Stimulated activated naive CD8-positive, alpha-beta T cell treated with anti-CD3 and anti-CD28 coated beads, Interleukin-15, Interleukin-2, amounts not matched to agents 100 ng/mL and 50 ng/mL, for 24 hours (primary cell): ENCODE data around the gene DNAH17.

Experiments
- H3K27ac Mint-ChIP-seq: one replicate; pipeline ENCODE4 v1.8.0; 2021; ENCODE audit warnings: mild to moderate bottlenecking, mixed read lengths
- H3K27me3 Mint-ChIP-seq: one replicate; pipeline ENCODE4 v1.8.0; 2021; ENCODE audit warnings: mixed read lengths
- H3K36me3 Mint-ChIP-seq: one replicate; pipeline ENCODE4 v1.8.0; 2021; ENCODE audit warnings: low read depth, mixed read lengths
- H3K4me1 Mint-ChIP-seq: one replicate; pipeline ENCODE4 v1.8.0; 2021; ENCODE audit warnings: low read depth, mixed read lengths
- H3K4me3 Mint-ChIP-seq: one replicate; pipeline ENCODE4 v1.8.0; 2021; ENCODE audit warnings: mild to moderate bottlenecking, mixed read lengths
- H3K9me3 Mint-ChIP-seq: one replicate; pipeline ENCODE4 v1.8.0; 2021; ENCODE audit warnings: mixed read lengths

The DNAH17 gene

DNA sequence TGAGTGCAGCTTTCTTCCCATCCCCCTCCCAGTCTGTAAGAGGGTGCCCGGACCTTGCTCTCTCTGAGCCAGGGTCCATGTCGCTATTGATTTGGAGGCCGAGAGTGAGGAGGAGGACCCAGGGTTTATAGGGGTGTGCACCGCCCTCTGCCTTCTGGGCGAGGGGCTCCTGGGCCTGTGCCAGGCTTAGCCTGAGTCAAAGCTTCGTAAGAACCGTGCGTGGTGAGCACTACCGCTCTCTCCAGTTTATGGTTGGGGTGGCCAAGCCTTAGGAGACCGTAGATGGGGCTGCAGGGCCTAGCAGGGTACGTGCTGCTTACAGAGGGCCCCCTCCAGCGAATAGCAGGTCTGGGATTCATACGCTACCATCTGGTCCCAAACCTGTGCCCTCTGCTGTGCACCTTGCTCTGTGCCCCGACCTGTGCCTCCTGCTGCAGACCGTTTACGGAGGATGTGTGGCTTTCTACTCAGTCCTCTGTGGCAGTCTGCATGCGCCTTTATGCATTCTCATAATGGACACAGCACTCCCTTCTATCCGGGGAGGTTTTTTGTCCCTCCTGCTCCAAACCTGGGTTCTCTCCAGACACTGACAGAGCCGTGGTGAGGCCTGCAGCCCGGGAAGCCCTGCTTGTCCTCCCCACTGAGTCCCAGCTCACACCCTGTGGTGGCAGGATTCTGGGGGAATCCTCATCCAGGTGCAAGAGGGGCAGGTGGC lies 144.0 kb downstream of the DNAH17 start:
- no peaks in the 10 kb centered on the region for H3K9me3 Mint-ChIP-seq
- no peak overlapping the region for H3K4me3 Mint-ChIP-seq
- no peaks in the 10 kb centered on the region for H3K4me1 Mint-ChIP-seq

GRCh38 chr17:78432226-78433012 lies 144.8 kb downstream of the DNAH17 start:
- Mint-ChIP-seq H3K4me1 (no peaks in the 10 kb centered on the region), H3K4me3 (no peak overlapping the region), H3K36me3 (peaks cover 4% of the 10 kb centered on the region), H3K9me3 (no peaks in the 10 kb centered on the region), H3K27me3 (no peaks in the 10 kb centered on the region), H3K27ac (no peak overlapping the region)

More for the DNA sequence above, 144.0 kb downstream of the DNAH17 start:
- Mint-ChIP-seq H3K36me3 (peaks cover 4% of the 10 kb centered on the region), H3K27ac (no peak overlapping the region), H3K27me3 (no peaks in the 10 kb centered on the region)

- Mint-ChIP-seq H3K4me3 (no peak overlapping the region), H3K4me1 (no peaks in the 10 kb centered on the region), H3K9me3 (no peaks in the 10 kb centered on the region), H3K27me3 (no peaks in the 10 kb centered on the region), H3K36me3 (peaks cover 11% of the 10 kb centered on the region), H3K27ac (no peak overlapping the region)
Observed at GRCh38 chr17:78431692-78431958, 145.6 kb downstream of the DNAH17 start.

GRCh38 chr17:78430892-78431691 lies 146.1 kb downstream of the DNAH17 start:
- H3K36me3 Mint-ChIP-seq = peaks cover 11% of the 10 kb centered on the region
- H3K9me3 Mint-ChIP-seq = no peaks in the 10 kb centered on the region
- no peak overlapping the region for H3K4me3 Mint-ChIP-seq
- no peaks in the 10 kb centered on the region for H3K4me1 Mint-ChIP-seq
- H3K27me3 Mint-ChIP-seq = no peaks in the 10 kb centered on the region
- no peak overlapping the region for H3K27ac Mint-ChIP-seq

DNA sequence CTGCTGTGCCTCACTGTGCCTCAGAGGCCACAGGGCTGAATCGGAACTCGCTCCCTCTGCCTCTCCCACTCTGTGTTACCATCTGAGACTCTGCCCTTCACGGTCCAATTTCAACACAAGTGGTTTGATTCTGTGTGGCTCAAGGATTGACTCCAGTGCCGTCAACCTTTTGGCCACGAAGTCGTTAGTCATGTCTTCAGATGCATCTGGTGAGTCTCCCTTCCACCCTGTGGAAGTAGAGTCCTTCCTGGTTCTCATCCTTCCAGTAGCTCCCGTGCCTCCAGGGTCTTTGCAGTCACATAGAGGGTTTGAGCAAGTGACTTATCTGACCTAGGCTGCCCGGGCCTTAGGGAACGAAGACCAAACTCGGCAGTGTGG lies 147.6 kb downstream of the DNAH17 start:
- H3K36me3 Mint-ChIP-seq = peaks cover 11% of the 10 kb centered on the region
- H3K27ac Mint-ChIP-seq = no peak overlapping the region
- no peaks in the 10 kb centered on the region for H3K9me3 Mint-ChIP-seq
- H3K27me3 Mint-ChIP-seq = no peaks in the 10 kb centered on the region
- no peak overlapping the region for H3K4me3 Mint-ChIP-seq
- no peaks in the 10 kb centered on the region for H3K4me1 Mint-ChIP-seq

- no peaks in the 10 kb centered on the region for H3K4me1 Mint-ChIP-seq
- H3K4me3 Mint-ChIP-seq = no peak overlapping the region
- no peak overlapping the region for H3K27ac Mint-ChIP-seq
- H3K9me3 Mint-ChIP-seq = no peaks in the 10 kb centered on the region
- no peaks in the 10 kb centered on the region for H3K27me3 Mint-ChIP-seq
- peaks cover 16% of the 10 kb centered on the region for H3K36me3 Mint-ChIP-seq
Observed at GRCh38 chr17:78428836-78429617, 148.2 kb downstream of the DNAH17 start.

DNA sequence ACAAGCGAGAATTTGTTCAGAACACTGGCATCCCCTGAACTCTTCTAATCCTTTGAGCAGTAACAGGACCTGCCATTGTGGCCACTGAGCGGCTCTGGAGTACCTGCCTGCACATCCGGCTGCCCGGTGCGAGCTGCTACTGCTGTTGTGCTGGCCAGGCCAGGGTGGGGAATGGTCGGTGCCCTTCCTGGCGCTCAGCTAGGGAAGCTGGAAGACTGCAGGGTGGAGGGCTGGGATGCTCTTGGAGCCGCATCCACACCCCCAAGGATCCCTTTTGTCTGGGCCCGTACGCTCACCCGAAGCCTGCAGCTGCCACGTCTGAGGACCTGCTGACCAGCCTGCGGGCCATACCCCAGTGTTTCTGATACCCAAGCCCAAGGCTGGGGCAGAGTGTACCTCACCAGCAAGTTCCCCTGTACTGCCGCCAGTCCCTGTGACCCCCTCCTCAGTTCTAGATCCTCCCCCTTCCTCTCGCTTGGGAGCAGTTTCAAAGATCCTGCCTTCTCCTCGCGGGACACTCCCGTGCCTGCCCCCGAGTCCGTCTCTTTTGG lies 149.1 kb downstream of the DNAH17 start:
- H3K27me3 Mint-ChIP-seq = no peaks in the 10 kb centered on the region
- H3K4me3 Mint-ChIP-seq = no peak overlapping the region
- no peaks in the 10 kb centered on the region for H3K9me3 Mint-ChIP-seq
- peaks cover 17% of the 10 kb centered on the region for H3K36me3 Mint-ChIP-seq
- H3K4me1 Mint-ChIP-seq = no peaks in the 10 kb centered on the region
- no peak overlapping the region for H3K27ac Mint-ChIP-seq

- no peak overlapping the region for H3K27ac Mint-ChIP-seq
- H3K27me3 Mint-ChIP-seq = no peaks in the 10 kb centered on the region
- H3K4me1 Mint-ChIP-seq = peaks cover 4% of the 10 kb centered on the region
- H3K9me3 Mint-ChIP-seq = no peaks in the 10 kb centered on the region
- H3K36me3 Mint-ChIP-seq = peaks cover 24% of the 10 kb centered on the region
- no peak overlapping the region for H3K4me3 Mint-ChIP-seq
Observed at GRCh38 chr17:78427140-78427539, 150.1 kb downstream of the DNAH17 start.

DNA sequence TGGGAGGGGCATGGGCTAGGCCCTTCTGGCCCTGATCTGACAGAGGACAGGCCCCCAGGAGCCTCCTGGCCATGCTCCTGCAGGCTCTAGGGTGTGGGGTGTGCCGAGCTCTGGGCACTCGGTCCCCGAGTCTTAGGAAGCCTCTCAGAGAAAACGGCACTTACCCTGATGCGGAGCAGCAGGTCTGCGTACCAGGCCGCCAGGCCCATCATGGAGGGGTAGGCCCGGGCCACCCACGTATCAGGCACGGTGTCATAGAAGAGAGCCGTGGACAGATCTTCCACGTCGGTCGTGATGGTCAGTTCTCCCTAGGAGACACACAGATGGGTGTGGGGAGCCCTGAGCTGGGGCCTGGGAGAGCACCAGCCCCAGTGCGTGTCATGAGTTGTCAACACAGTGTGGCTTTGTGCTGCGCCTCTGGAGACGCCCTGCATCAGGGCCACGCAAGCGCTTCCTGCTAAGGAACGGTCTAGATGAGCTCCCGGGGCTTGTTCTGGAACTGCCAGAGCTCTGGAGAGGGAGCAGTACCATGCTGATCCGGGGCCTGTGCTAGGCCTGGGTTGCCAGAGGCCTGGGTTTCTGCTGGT lies 150.8 kb downstream of the DNAH17 start:
- Mint-ChIP-seq H3K27ac (no peak overlapping the region), H3K4me1 (peaks cover 11% of the 10 kb centered on the region), H3K27me3 (no peaks in the 10 kb centered on the region), H3K36me3 (peaks cover 31% of the 10 kb centered on the region), H3K4me3 (no peak overlapping the region), H3K9me3 (no peaks in the 10 kb centered on the region)

GRCh38 chr17:78425429-78425828 lies 151.8 kb downstream of the DNAH17 start:
- Mint-ChIP-seq H3K4me1 (peaks cover 16% of the 10 kb centered on the region), H3K36me3 (peaks cover 39% of the 10 kb centered on the region), H3K27ac (no peak overlapping the region), H3K4me3 (no peak overlapping the region), H3K9me3 (no peaks in the 10 kb centered on the region), H3K27me3 (no peaks in the 10 kb centered on the region)

- no peak overlapping the region for H3K27ac Mint-ChIP-seq
- no peak overlapping the region for H3K4me3 Mint-ChIP-seq
- H3K9me3 Mint-ChIP-seq = no peaks in the 10 kb centered on the region
- H3K27me3 Mint-ChIP-seq = no peaks in the 10 kb centered on the region
- peaks cover 16% of the 10 kb centered on the region for H3K4me1 Mint-ChIP-seq
- peaks cover 38% of the 10 kb centered on the region for H3K36me3 Mint-ChIP-seq
Observed at GRCh38 chr17:78423961-78424675, 153.1 kb downstream of the DNAH17 start.

GRCh38 chr17:78422872-78423588 lies 154.2 kb downstream of the DNAH17 start:
- Mint-ChIP-seq H3K36me3 (peaks cover 42% of the 10 kb centered on the region), H3K27me3 (no peaks in the 10 kb centered on the region), H3K4me1 (peaks cover 16% of the 10 kb centered on the region), H3K27ac (peak overlapping the region; percentile 55), H3K4me3 (no peak overlapping the region), H3K9me3 (no peaks in the 10 kb centered on the region)

GRCh38 chr17:78422267-78422605 lies 155.0 kb downstream of the DNAH17 start:
- Mint-ChIP-seq H3K27ac (peak overlapping the region; percentile 52), H3K9me3 (no peaks in the 10 kb centered on the region), H3K36me3 (peaks cover 45% of the 10 kb centered on the region), H3K4me1 (peaks cover 17% of the 10 kb centered on the region), H3K4me3 (no peak overlapping the region), H3K27me3 (no peaks in the 10 kb centered on the region)
